ENCODE results near the gene EIPR1. TPM values are rescaled to one million over a fixed set of nuclear protein-coding genes. Genes with fewer than 3 reads are reported as not detected.

Gene EIPR1
- total and polyA plus RNA-seq, 2 experiments from 2014 or later = 17.4 to 46.3 TPM

GRCh38 chr2:3387011-3387410 is 9.4 kb upstream of the EIPR1 start:
- H3K4me3 ChIP-seq = no peak overlapping the region
- Mint-ChIP-seq H3K36me3 (ENCODE audit: low read depth) (peaks cover 27% of the 10 kb centered on the region), H3K4me1 (no peaks in the 10 kb centered on the region), H3K9me3 (no peaks in the 10 kb centered on the region), H3K27me3 (ENCODE audit: insufficient read depth, low read depth, poor library complexity) (peaks cover 3% of the 10 kb centered on the region), H3K4me3 (no peak overlapping the region), H3K27ac (no peak overlapping the region)
- H3K79me2 ChIP-seq (replicated peaks; ENCODE audit: insufficient read depth) = peaks cover 50% of the 10 kb centered on the region
- H3K36me3 ChIP-seq (ENCODE audit: insufficient read depth) = peaks cover 29% of the 10 kb centered on the region
- no peak overlapping the region for H3K27ac ChIP-seq (ENCODE audit: low read depth)
- H3K4me1 ChIP-seq (ENCODE audit: insufficient read depth) = no peaks in the 10 kb centered on the region
- no peak overlapping the region for H2AFZ ChIP-seq
- no peak for DNase-seq (ENCODE audit: low spot score)
- no peak overlapping the region for H3K4me2 ChIP-seq
- H4K20me1 ChIP-seq (replicated peaks; ENCODE audit: insufficient read depth) = peaks cover 16% of the 10 kb centered on the region; the same call in 1 of the 2 replicates
- no peaks in the 10 kb centered on the region for H3F3A ChIP-seq (replicated peaks; ENCODE audit: low read depth)
- no peak for ATAC-seq
- TF ChIP-seq, protein P1, sequence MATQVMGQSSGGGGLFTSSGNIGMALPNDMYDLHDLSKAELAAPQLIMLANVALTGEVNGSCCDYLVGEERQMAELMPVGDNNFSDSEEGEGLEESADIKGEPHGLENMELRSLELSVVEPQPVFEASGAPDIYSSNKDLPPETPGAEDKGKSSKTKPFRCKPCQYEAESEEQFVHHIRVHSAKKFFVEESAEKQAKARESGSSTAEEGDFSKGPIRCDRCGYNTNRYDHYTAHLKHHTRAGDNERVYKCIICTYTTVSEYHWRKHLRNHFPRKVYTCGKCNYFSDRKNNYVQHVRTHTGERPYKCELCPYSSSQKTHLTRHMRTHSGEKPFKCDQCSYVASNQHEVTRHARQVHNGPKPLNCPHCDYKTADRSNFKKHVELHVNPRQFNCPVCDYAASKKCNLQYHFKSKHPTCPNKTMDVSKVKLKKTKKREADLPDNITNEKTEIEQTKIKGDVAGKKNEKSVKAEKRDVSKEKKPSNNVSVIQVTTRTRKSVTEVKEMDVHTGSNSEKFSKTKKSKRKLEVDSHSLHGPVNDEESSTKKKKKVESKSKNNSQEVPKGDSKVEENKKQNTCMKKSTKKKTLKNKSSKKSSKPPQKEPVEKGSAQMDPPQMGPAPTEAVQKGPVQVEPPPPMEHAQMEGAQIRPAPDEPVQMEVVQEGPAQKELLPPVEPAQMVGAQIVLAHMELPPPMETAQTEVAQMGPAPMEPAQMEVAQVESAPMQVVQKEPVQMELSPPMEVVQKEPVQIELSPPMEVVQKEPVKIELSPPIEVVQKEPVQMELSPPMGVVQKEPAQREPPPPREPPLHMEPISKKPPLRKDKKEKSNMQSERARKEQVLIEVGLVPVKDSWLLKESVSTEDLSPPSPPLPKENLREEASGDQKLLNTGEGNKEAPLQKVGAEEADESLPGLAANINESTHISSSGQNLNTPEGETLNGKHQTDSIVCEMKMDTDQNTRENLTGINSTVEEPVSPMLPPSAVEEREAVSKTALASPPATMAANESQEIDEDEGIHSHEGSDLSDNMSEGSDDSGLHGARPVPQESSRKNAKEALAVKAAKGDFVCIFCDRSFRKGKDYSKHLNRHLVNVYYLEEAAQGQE (IDR thresholded peaks at IDR 0.05; ENCODE audit: unreplicated experiment) = no peak
- TF ChIP-seq CREB1 (CRISPR knock-in tag; IDR thresholded peaks at IDR 0.05; ENCODE audit: low read depth) (no peak), NANOG (IDR thresholded peaks at IDR 0.05; ENCODE audit: borderline replicate concordance) (no peak), CTCF (conservative IDR thresholded peaks at IDR 0.05; ENCODE audit: low read depth in 2 of 2) (no peak), STAT1 (IDR thresholded peaks at IDR 0.05; ENCODE audit: unreplicated experiment) (no peak), ZNF331 (CRISPR knock-in tag; IDR thresholded peaks at IDR 0.05; ENCODE audit: low read depth) (no peak), ZNF114 (CRISPR knock-in tag; IDR thresholded peaks at IDR 0.05) (no peak), EZH2 (IDR thresholded peaks at IDR 0.05; ENCODE audit: low read depth, unreplicated experiment) (no peak), POLR2AphosphoS5 (IDR thresholded peaks at IDR 0.05; ENCODE audit: low read depth) (no peak), JUNB (IDR thresholded peaks at IDR 0.05; ENCODE audit: unreplicated experiment) (no peak), EZH2phosphoT487 (IDR thresholded peaks at IDR 0.05; ENCODE audit: unreplicated experiment) (no peak)
- TF ChIP-seq, protein P2, sequence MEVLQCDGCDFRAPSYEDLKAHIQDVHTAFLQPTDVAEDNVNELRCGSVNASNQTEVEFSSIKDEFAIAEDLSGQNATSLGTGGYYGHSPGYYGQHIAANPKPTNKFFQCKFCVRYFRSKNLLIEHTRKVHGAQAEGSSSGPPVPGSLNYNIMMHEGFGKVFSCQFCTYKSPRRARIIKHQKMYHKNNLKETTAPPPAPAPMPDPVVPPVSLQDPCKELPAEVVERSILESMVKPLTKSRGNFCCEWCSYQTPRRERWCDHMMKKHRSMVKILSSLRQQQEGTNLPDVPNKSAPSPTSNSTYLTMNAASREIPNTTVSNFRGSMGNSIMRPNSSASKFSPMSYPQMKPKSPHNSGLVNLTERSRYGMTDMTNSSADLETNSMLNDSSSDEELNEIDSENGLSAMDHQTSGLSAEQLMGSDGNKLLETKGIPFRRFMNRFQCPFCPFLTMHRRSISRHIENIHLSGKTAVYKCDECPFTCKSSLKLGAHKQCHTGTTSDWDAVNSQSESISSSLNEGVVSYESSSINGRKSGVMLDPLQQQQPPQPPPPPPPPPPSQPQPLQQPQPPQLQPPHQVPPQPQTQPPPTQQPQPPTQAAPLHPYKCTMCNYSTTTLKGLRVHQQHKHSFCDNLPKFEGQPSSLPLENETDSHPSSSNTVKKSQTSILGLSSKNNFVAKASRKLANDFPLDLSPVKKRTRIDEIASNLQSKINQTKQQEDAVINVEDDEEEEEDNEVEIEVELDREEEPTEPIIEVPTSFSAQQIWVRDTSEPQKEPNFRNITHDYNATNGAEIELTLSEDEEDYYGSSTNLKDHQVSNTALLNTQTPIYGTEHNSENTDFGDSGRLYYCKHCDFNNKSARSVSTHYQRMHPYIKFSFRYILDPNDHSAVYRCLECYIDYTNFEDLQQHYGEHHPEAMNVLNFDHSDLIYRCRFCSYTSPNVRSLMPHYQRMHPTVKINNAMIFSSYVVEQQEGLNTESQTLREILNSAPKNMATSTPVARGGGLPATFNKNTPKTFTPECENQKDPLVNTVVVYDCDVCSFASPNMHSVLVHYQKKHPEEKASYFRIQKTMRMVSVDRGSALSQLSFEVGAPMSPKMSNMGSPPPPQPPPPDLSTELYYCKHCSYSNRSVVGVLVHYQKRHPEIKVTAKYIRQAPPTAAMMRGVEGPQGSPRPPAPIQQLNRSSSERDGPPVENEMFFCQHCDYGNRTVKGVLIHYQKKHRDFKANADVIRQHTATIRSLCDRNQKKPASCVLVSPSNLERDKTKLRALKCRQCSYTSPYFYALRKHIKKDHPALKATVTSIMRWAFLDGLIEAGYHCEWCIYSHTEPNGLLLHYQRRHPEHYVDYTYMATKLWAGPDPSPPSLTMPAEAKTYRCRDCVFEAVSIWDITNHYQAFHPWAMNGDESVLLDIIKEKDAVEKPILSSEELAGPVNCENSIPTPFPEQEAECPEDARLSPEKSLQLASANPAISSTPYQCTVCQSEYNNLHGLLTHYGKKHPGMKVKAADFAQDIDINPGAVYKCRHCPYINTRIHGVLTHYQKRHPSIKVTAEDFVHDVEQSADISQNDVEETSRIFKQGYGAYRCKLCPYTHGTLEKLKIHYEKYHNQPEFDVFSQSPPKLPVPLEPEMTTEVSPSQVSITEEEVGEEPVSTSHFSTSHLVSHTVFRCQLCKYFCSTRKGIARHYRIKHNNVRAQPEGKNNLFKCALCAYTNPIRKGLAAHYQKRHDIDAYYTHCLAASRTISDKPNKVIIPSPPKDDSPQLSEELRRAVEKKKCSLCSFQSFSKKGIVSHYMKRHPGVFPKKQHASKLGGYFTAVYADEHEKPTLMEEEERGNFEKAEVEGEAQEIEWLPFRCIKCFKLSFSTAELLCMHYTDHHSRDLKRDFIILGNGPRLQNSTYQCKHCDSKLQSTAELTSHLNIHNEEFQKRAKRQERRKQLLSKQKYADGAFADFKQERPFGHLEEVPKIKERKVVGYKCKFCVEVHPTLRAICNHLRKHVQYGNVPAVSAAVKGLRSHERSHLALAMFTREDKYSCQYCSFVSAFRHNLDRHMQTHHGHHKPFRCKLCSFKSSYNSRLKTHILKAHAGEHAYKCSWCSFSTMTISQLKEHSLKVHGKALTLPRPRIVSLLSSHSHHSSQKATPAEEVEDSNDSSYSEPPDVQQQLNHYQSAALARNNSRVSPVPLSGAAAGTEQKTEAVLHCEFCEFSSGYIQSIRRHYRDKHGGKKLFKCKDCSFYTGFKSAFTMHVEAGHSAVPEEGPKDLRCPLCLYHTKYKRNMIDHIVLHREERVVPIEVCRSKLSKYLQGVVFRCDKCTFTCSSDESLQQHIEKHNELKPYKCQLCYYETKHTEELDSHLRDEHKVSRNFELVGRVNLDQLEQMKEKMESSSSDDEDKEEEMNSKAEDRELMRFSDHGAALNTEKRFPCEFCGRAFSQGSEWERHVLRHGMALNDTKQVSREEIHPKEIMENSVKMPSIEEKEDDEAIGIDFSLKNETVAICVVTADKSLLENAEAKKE (CRISPR knock-in tag; IDR thresholded peaks at IDR 0.05) = no peak
- TF ChIP-seq, protein P3, sequence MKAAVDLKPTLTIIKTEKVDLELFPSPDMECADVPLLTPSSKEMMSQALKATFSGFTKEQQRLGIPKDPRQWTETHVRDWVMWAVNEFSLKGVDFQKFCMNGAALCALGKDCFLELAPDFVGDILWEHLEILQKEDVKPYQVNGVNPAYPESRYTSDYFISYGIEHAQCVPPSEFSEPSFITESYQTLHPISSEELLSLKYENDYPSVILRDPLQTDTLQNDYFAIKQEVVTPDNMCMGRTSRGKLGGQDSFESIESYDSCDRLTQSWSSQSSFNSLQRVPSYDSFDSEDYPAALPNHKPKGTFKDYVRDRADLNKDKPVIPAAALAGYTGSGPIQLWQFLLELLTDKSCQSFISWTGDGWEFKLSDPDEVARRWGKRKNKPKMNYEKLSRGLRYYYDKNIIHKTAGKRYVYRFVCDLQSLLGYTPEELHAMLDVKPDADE (IDR thresholded peaks at IDR 0.05) = no peak
- no peaks in the 10 kb centered on the region for H3K27me3 ChIP-seq (ENCODE audit: insufficient read depth)
- no peaks in the 10 kb centered on the region for H3K9me2 ChIP-seq (ENCODE audit: insufficient read depth)
